ENCODE data around the gene RBBP5. TPM values are rescaled to one million over a fixed set of nuclear protein-coding genes. Genes with fewer than 3 reads are reported as not detected.

Gene RBBP5
- 12.2 and 13.5 TPM in 2 replicates for total RNA-seq

GRCh38 chr1:205121660-205122488 lies at the start of gene RBBP5:
RBBP5 (minus strand) TSS chr1:205121978; CDS start chr1:205121873, 105 bp downstream.

GRCh38 chr1:205084360-205084759 lies 37.4 kb downstream of the RBBP5 start, which contains the start of gene TMEM81:
TMEM81 (minus strand) TSS chr1:205084460; CDS start chr1:205084320, 140 bp downstream.

GRCh38 chr1:205042911-205043806 lies 78.6 kb downstream of the RBBP5 start, which contains the start of gene CNTN2:
CNTN2 (plus strand) TSS chr1:205043212; CDS start chr1:205053186, 9,974 bp downstream.

Other genes with a start within 250 kb of the RBBP5 start
- gene CNTN2, start 78.8 kb downstream of the RBBP5 start, total RNA-seq, result not detected in 2 replicates
- 0.29 and 3.2 TPM in 2 replicates for gene TMEM81, start 37.5 kb downstream of the RBBP5 start, total RNA-seq
- 8.4 and 10.6 TPM in 2 replicates for gene DSTYK, start 89.7 kb upstream of the RBBP5 start, total RNA-seq
- gene TMCC2, start 106.0 kb upstream of the RBBP5 start, total RNA-seq, result 1.1 and 3.2 TPM in 2 replicates
- 7.2 and 7.8 TPM in 2 replicates for gene NUAK2, start 199.8 kb upstream of the RBBP5 start, total RNA-seq
- not detected in 2 replicates for gene KLHDC8A, start 234.9 kb upstream of the RBBP5 start, total RNA-seq

Data from myometrial cell (primary cell).